HCT116 (cell line): Measurements from ENCODE around the gene CPXCR1.

Experiments
- ATF3 ChIP-seq: IDR thresholded peaks from 2 replicates; pipeline ENCODE4 v1.6.1; 2012
- CTCF ChIP-seq, 3 experiments: fragments of 200-600 bp in 1 of 3; sonication (generic) in 1 of 3; IDR thresholded peaks in 2 of 3; conservative IDR thresholded peaks in 1 of 3; 2 replicates each; pipeline ENCODE4 v1.5.1; 2012 to 2017; ENCODE audit warnings: low read depth in 2 of 3, low read length in 2 of 3, antibody characterized with exemption in 1 of 3, borderline replicate concordance in 1 of 3, control low read depth in 1 of 3, mild to moderate bottlenecking in 1 of 3, mixed read lengths in 1 of 3, mixed run types in 1 of 3, moderate library complexity in 1 of 3; ENCODE audit not compliant: insufficient read depth in 1 of 3
- ELF1 ChIP-seq: IDR thresholded peaks from 2 replicates; pipeline ENCODE4 v1.6.1; 2012; ENCODE audit warnings: low read depth, borderline replicate concordance
- POLR2AphosphoS5 ChIP-seq: IDR thresholded peaks from 2 replicates; pipeline ENCODE4 v1.6.1; 2011; ENCODE audit warnings: mild to moderate bottlenecking, low read depth, low read length, moderate library complexity

- TF ChIP-seq POLR2AphosphoS5 = no peak
- TF ChIP-seq ELF1 = no peak
- TF ChIP-seq CTCF (IDR thresholded peaks at IDR 0.05 in 2 of 3, conservative IDR thresholded peaks at IDR 0.05 in 1 of 3; ENCODE audit: borderline replicate concordance in 1 of 3, insufficient read depth in 1 of 3, low read depth in 2 of 3, low read length in 2 of 3) = no peak
- no peak for TF ChIP-seq ATF3
Observed at GRCh38 chrX:88789825-88790224, 42.8 kb downstream of the CPXCR1 start.
